ENCODE measurements around the gene KIF3A. TPM values are rescaled to one million over a fixed set of nuclear protein-coding genes. Genes with fewer than 3 reads are reported as not detected.

KIF3A gene
- total RNA-seq, 1 experiment from 2014 or later = 18.9 TPM

DNA sequence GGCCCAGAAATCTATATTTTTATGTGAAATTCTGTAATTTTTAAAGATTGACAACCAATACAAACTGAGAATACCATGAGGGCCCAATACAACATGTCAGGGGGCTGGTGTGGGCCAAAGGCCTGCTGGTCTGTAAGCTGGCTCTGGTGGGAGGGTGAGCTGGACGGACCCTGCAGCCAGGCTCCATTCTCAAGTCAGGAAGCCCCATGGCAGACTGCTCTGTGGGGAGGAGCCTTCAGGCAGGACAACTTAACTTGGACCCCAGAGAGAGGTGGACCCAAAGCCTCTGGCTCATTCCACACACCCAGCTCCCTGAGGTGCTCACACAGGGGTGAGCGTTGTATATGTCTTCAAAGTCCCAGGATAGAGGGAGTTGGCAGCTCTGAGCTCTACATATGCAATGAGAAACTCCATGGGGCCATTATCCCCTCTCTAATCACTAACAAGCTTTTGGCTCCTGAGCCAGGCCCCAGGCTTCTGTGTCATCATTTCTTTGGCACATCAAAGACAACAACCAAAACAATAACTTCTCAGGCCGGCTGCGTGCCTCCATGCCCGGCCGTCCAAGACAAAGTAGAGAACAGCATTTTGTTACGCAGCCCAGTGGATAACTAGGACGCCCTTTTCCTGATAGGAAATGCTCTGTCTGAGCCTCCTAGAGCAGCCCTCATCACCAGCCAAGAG lies 33.3 kb upstream of the KIF3A start:
- CTCF ChIA-PET = interaction anchor here (0.6 to 1.5 kb wide), 2 partner anchors 16 to 193 kb away, joined by 3 read pairs; no protein-coding TSS in a partner anchor
- H3K4me1 Mint-ChIP-seq (ENCODE audit: low read depth, unreplicated experiment) = peaks cover 8% of the 10 kb centered on the region
- DNase-seq = no peak
- H3K36me3 Mint-ChIP-seq (ENCODE audit: insufficient read depth, unreplicated experiment) = peaks cover under 1% of the 10 kb centered on the region
- no TSS peak for BruUV-seq (replicated peaks)
- no peaks in the 10 kb centered on the region for H3K9me3 Mint-ChIP-seq (ENCODE audit: low read depth, unreplicated experiment)
- H3K4me3 Mint-ChIP-seq (ENCODE audit: low read depth, unreplicated experiment) = no peak overlapping the region
- H3K27ac Mint-ChIP-seq (ENCODE audit: unreplicated experiment) = no peak overlapping the region
- H3K27me3 Mint-ChIP-seq (ENCODE audit: unreplicated experiment) = no peaks in the 10 kb centered on the region
- TF ChIP-seq CTCF (IDR thresholded peaks at IDR 0.05; ENCODE audit: unreplicated experiment) = no peak
- intact Hi-C loops (cut with micrococcal nuclease; ENCODE audit: unreplicated experiment) = no loop called here

GRCh38 chr5:132768485-132768868 lies 31.1 kb upstream of the KIF3A start:
- no peak for TF ChIP-seq CTCF (IDR thresholded peaks at IDR 0.05; ENCODE audit: unreplicated experiment)
- H3K9me3 Mint-ChIP-seq (ENCODE audit: low read depth, unreplicated experiment) = no peaks in the 10 kb centered on the region
- intact Hi-C loops (cut with micrococcal nuclease; ENCODE audit: unreplicated experiment) = no loop called here
- no TSS peak for BruUV-seq (replicated peaks)
- H3K27ac Mint-ChIP-seq (ENCODE audit: unreplicated experiment) = no peak overlapping the region
- no peaks in the 10 kb centered on the region for H3K36me3 Mint-ChIP-seq (ENCODE audit: insufficient read depth, unreplicated experiment)
- H3K4me3 Mint-ChIP-seq (ENCODE audit: low read depth, unreplicated experiment) = no peak overlapping the region
- CTCF ChIA-PET = no interaction called here
- H3K27me3 Mint-ChIP-seq (ENCODE audit: unreplicated experiment) = no peaks in the 10 kb centered on the region
- DNase-seq = no peak
- no peaks in the 10 kb centered on the region for H3K4me1 Mint-ChIP-seq (ENCODE audit: low read depth, unreplicated experiment)

GRCh38 chr5:132767150-132767549 lies 29.8 kb upstream of the KIF3A start:
- CTCF ChIA-PET = interaction anchor here (0.7 kb wide), 1 partner anchor 210 kb away, joined by 3 read pairs; the partner anchor contains the start of gene RAD50
- Mint-ChIP-seq H3K27me3 (ENCODE audit: unreplicated experiment) (no peaks in the 10 kb centered on the region), H3K36me3 (ENCODE audit: insufficient read depth, unreplicated experiment) (no peaks in the 10 kb centered on the region), H3K9me3 (ENCODE audit: low read depth, unreplicated experiment) (no peaks in the 10 kb centered on the region), H3K4me1 (ENCODE audit: low read depth, unreplicated experiment) (no peaks in the 10 kb centered on the region), H3K4me3 (ENCODE audit: low read depth, unreplicated experiment) (no peak overlapping the region), H3K27ac (ENCODE audit: unreplicated experiment) (no peak overlapping the region)
- TF ChIP-seq CTCF (IDR thresholded peaks at IDR 0.05; ENCODE audit: unreplicated experiment) = no peak
- intact Hi-C loops (cut with micrococcal nuclease; ENCODE audit: unreplicated experiment) = no loop called here
- BruUV-seq (replicated peaks) = no TSS peak
- no peak for DNase-seq

- CTCF ChIA-PET = no interaction called here
- Mint-ChIP-seq H3K27ac (ENCODE audit: unreplicated experiment) (no peak overlapping the region), H3K27me3 (ENCODE audit: unreplicated experiment) (no peaks in the 10 kb centered on the region), H3K36me3 (ENCODE audit: insufficient read depth, unreplicated experiment) (peaks cover 2% of the 10 kb centered on the region), H3K4me3 (ENCODE audit: low read depth, unreplicated experiment) (no peak overlapping the region), H3K9me3 (ENCODE audit: low read depth, unreplicated experiment) (no peaks in the 10 kb centered on the region), H3K4me1 (ENCODE audit: low read depth, unreplicated experiment) (no peaks in the 10 kb centered on the region)
- no TSS peak for BruUV-seq (replicated peaks)
- TF ChIP-seq CTCF (IDR thresholded peaks at IDR 0.05; ENCODE audit: unreplicated experiment) = no peak
- DNase-seq = no peak
- intact Hi-C loops (cut with micrococcal nuclease; ENCODE audit: unreplicated experiment) = no loop called here
Observed at GRCh38 chr5:132766806-132767055, 29.4 kb upstream of the KIF3A start.
